Pancreas (tissue), 10 donors: ENCODE results near the gene GALNT8. TPM values are rescaled to one million over a fixed set of nuclear protein-coding genes. Genes with fewer than 3 reads are reported as not detected.

ENCODE experiments used
- ATAC-seq, 4 donors: fragments of 200-7000 bp; cut with Tn5 transposase; one replicate each; pipeline versions ENCODE4 v1.8.0 to v1.9.1; 2020; ENCODE audit warnings: mild to moderate bottlenecking in 4 of 4, moderate library complexity in 4 of 4
- DNase-seq, 6 donors: peaks; one replicate each; pipeline ENCODE4 v3.0.0-alpha.2; 2020
- FAIRE-seq: peaks from 2 replicates; lab custom pipeline; 2012; peaks lifted over from hg19 to GRCh38; lab: Jason Lieb, UNC
- H3K27ac ChIP-seq, 4 donors: fragments of 200-600 bp; sonication (generic); 1 replicate in 3 of 4; 2 replicates in 1 of 4; pipeline versions ENCODE4 v1.5.0 to v1.8.0; 2020
- H3K27me3 ChIP-seq, 4 donors: fragments of 200-600 bp; one replicate each; pipeline ENCODE4 v1.8.0; 2021
- H3K36me3 ChIP-seq, 3 donors: fragments of 200-600 bp; sonication (generic) in 1 of 3; one replicate each; pipeline versions ENCODE4 v1.5.0 to v1.8.0; 2020 to 2021
- H3K4me1 ChIP-seq, 3 donors: fragments of 200-600 bp; one replicate each; pipeline ENCODE4 v1.8.0; 2021
- H3K4me3 ChIP-seq, 4 donors: fragments of 200-600 bp; sonication (generic) in 2 of 4; one replicate each; pipeline versions ENCODE4 v1.5.0 to v1.8.0; 2020 to 2021
- H3K9me3 ChIP-seq, 4 donors: fragments of 200-600 bp; one replicate each; pipeline ENCODE4 v1.8.0; 2021
- CTCF ChIP-seq, 4 donors: fragments of 200-600 bp; sonication (generic) in 3 of 4; IDR thresholded peaks; one replicate each; pipeline versions ENCODE4 v1.5.0 to v1.8.0; 2021; ENCODE audit warnings: antibody characterized with exemption in 4 of 4
- WGBS, 2 donors: extraction: QIAGEN DNeasy Blood & Tissue Kit; methylation state at CpG; one replicate each; pipeline ENCODE4 v1.1.7; 2013; 5-methylcytosine and 5-hydroxymethylcytosine counted together
- intact Hi-C, 3 donors: fragments of 100-400 bp; cut with DNase I; formaldehyde crosslinking; loops; one replicate each; pipeline versions ENCODE4 v1.11.1 to v1.14.2; 2022
- polyA plus RNA-seq, 2 donors: library from polyadenylated mRNA; stranded (reverse); fragments of 200-250 nt; gene quantifications; one replicate each; pipeline ENCODE4 v1.2.3, GENCODE V29; 2013
- total RNA-seq, 6 donors: library from RNA; stranded (reverse); fragmentation: NEBNext Ultra II Directional in 4 of 6; extraction: Animal tissue kit (Norgen Biotek cat#: 25700) in 4 of 6; gene quantifications; one replicate each; pipeline versions ENCODE4 v1.2.1 to v1.2.4, GENCODE V29; 2021 to 2023
- donor health status: healthy with polysubstance abuse.
- donor health status: DM: no; HTN: no; CAD: no; lungs with moderate emphysema.
- donor health status: DM: no; HTN: no; CAD: no.
- donor health status: control.
- donor health status: control.
- donor health status: Bipolar disorder and iron deficiency.
- donor health status: DM: yes; HTN: yes; CAD: no.
- donor health status: DM: no; HTN: no; CAD: no.
- donor health status: DM: no; HTN: no; CAD: no.
- donor health status: DM: yes; HTN: yes; CAD: no.

GALNT8 gene
- total and polyA plus RNA-seq, 8 donors, result 0.28 to 5.7 (median 0.64) TPM

DNA sequence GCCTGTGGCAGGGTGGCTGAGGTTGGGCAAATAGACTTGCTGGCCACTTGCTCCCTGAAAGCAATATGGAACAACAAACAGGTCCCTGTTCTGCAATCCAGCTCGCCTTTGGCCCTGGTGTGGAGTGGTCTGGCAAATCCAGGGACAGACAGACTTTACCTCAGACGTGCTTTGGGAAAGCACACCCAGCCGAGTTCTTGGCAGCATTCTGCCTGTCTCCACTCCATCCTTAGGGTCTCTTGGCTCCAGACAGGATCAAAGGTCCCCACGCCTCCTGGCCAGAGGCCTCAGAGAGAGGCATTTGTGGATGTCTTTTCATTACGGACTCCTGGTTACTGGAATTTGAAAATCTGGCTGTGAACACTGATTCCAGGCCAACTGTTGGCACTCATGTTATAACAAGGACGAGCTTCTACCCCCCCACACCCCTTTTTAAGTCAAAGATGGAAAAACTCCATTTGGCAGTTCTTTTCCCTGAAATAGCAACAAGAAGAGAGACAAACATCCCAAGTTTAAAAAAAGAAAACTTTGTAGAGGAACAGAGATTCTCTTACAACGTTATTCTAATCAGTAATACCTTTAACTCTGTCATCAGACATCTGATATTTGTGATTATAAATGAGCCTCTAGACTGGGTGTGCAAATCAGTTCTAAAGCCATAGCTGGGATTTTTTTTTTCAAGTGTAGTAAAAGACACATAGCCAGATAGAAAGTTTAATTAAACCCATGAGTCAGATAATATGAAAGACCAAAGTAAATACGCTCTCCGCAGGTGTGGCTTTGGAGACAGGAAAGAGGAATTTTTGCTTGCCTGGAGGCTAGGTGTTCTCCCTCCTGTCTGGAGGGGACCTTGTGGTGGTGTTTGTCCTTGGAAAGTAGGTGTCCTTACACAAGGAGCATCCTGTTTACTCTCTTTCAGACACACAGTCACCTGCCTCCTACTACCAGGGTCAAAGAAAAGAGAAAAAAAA is 60.7 kb downstream of the GALNT8 start:
- H3K4me3 ChIP-seq, result no peak overlapping the region
- ATAC-seq (no peak), FAIRE-seq (no peak), DNase-seq (no peak)
- intact Hi-C loops, result no loop called here
- no peak for TF ChIP-seq CTCF (IDR thresholded peaks at IDR 0.05)
- H3K4me1 ChIP-seq, result no peaks in the 10 kb centered on the region
- no peaks in the 10 kb centered on the region for H3K27me3 ChIP-seq
- no peaks in the 10 kb centered on the region for H3K9me3 ChIP-seq
- no peak overlapping the region for H3K27ac ChIP-seq
- no peaks in the 10 kb centered on the region for H3K36me3 ChIP-seq
- WGBS, 2 donors, result 38 to 54% methylated on average over 9 of the region's 9 CpGs

- TF ChIP-seq CTCF (IDR thresholded peaks at IDR 0.05), result no peak
These were observed 64.3 kb downstream of the GALNT8 start for GRCh38 chr12:4784404-4785054.

DNA sequence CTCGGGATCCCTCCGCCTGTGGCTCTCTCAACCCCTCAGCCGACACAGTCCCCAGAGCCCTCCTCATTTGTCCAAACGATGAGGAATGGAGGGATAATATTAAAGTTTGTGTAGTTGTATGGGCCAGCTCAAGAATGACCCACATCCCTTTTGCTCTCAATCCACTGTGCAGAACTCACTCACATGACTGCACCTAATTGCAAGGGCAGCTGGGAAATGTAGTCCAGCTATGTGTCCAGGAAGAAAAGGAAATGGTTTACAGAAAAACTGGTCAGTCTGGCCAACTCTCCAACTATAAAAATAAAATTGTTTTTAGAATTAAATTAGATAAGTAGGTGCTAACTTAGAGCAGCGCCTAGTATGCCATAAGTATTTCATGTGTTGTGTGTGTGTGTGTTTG is 66.6 kb downstream of the GALNT8 start:
- Histone ChIP-seq H3K36me3 (no peaks in the 10 kb centered on the region), H3K4me1 (no peaks in the 10 kb centered on the region), H3K4me3 (no peak overlapping the region), H3K27ac (no peak overlapping the region), H3K27me3 (no peaks in the 10 kb centered on the region), H3K9me3 (no peaks in the 10 kb centered on the region)
- DNase-seq (no peak), FAIRE-seq (no peak), ATAC-seq (no peak)
- intact Hi-C loops, result no loop called here
- TF ChIP-seq CTCF (IDR thresholded peaks at IDR 0.05), result no peak
- WGBS, 2 donors, result 69 to 87% methylated on average over 5 of the region's 5 CpGs

More at GRCh38 chr12:4784404-4785054, 64.3 kb downstream of the GALNT8 start:
- intact Hi-C loops, result no loop called here
- FAIRE-seq (no peak), ATAC-seq (no peak), DNase-seq (no peak)
- Histone ChIP-seq H3K27me3 (no peaks in the 10 kb centered on the region), H3K36me3 (no peaks in the 10 kb centered on the region), H3K9me3 (no peaks in the 10 kb centered on the region), H3K27ac (no peak overlapping the region), H3K4me3 (no peak overlapping the region), H3K4me1 (no peaks in the 10 kb centered on the region)
- WGBS, 2 donors, result 70 to 78% methylated on average over 7 of the region's 7 CpGs

- no peaks in the 10 kb centered on the region for H3K9me3 ChIP-seq
- WGBS, 2 donors, result 59 to 69% methylated on average over 7 of the region's 7 CpGs
- intact Hi-C loops, result no loop called here
These were observed 67.8 kb downstream of the GALNT8 start for GRCh38 chr12:4787965-4788364.

More at GRCh38 chr12:4787965-4788364, 67.8 kb downstream of the GALNT8 start:
- Histone ChIP-seq H3K27me3 (no peaks in the 10 kb centered on the region), H3K27ac (no peak overlapping the region), H3K4me3 (no peak overlapping the region), H3K36me3 (no peaks in the 10 kb centered on the region), H3K4me1 (no peaks in the 10 kb centered on the region)
- DNase-seq, result no peak
- TF ChIP-seq CTCF (IDR thresholded peaks at IDR 0.05), result no peak
- FAIRE-seq, result no peak
- no peak for ATAC-seq
